A549 (cell line): ENCODE results near the gene DOCK1. TPM values are rescaled to one million over a fixed set of nuclear protein-coding genes. Genes with fewer than 3 reads are reported as not detected.

ENCODE experiments used
- ATAC-seq, 2 experiments: fragments of 200-7000 bp in 1 of 2; fragments of >200 bp in 1 of 2; cut with Nextera tagmentation in 1 of 2; cut with Tn5 transposase in 1 of 2; 3 replicates each; pipeline versions ENCODE4 v1.8.0 to v1.9.1; 2018 to 2020; ENCODE audit warnings: mild to moderate bottlenecking in 1 of 2, moderate library complexity in 1 of 2
- CTCF ChIA-PET: fragments of 300-600 bp; sonication (Branson Sonifier 250); formaldehyde crosslinking; extraction: SDS; loops from one replicate; lab custom pipeline; 2021; ENCODE audit warnings: antibody characterized with exemption, inconsistent platforms; lab: Yijun Ruan, JAX
- POLR2A ChIA-PET: fragments of 350-600 bp; formaldehyde crosslinking; extraction: SDS; loops from one replicate; lab custom pipeline; 2021; ENCODE audit warnings: antibody characterized with exemption, inconsistent platforms; lab: Yijun Ruan, JAX
- DNase-seq, 2 experiments: peaks; one replicate each; pipeline versions ENCODE4 v3.0.0 to v3.0.0-alpha.2; 2011 to 2016; ENCODE audit warnings: low read depth in 1 of 2, low spot score in 1 of 2
- FAIRE-seq: peaks from 2 replicates; lab custom pipeline; 2011; peaks lifted over from hg19 to GRCh38; lab: Jason Lieb, UNC
- H3K27ac ChIP-seq, 2 experiments: fragments of >200 bp; sonication (Bioruptor Twin); formaldehyde crosslinking; 3 replicates each; pipeline ENCODE4 v1.5.1; 2016 to 2017
- H3K4me1 ChIP-seq: fragments of >200 bp; sonication (Bioruptor Twin); formaldehyde crosslinking; 3 replicates; pipeline ENCODE4 v1.6.1; 2016
- H3K4me2 ChIP-seq: fragments of >200 bp; sonication (Bioruptor Twin); formaldehyde crosslinking; 3 replicates; pipeline ENCODE4 v1.6.1; 2016
- H3K4me3 ChIP-seq: fragments of >200 bp; sonication (Bioruptor Twin); formaldehyde crosslinking; 3 replicates; pipeline ENCODE4 v1.5.1; 2016
- H3K9me3 ChIP-seq: fragments of >200 bp; sonication (Bioruptor Twin); formaldehyde crosslinking; 3 replicates; pipeline ENCODE4 v1.6.1; 2016
- CBX8 ChIP-seq: fragments of 200-600 bp; sonication (generic); IDR thresholded peaks from 2 replicates; pipeline ENCODE4 v1.6.1; 2016
- EHMT2 ChIP-seq: fragments of 200-600 bp; sonication (generic); IDR thresholded peaks from 2 replicates; pipeline ENCODE4 v1.6.1; 2016; ENCODE audit warnings: antibody characterized with exemption, low read depth, mild to moderate bottlenecking, moderate library complexity
- EP300 ChIP-seq, 2 experiments: fragments of >200 bp; sonication (Bioruptor Twin); formaldehyde crosslinking; IDR thresholded peaks; 2 replicates in 1 of 2; 3 replicates in 1 of 2; pipeline ENCODE4 v1.6.1; 2016 to 2017
- ESRRA ChIP-seq: fragments of 150-350 bp; IDR thresholded peaks from 2 replicates; pipeline ENCODE4 v1.6.1; 2014; ENCODE audit warnings: mild to moderate bottlenecking, low read length, borderline replicate concordance
- FOSB ChIP-seq: fragments of 250-450 bp; sonication (Bioruptor Pico); IDR thresholded peaks from 2 replicates; pipeline ENCODE4 v1.5.0; 2020; ENCODE audit warnings: mild to moderate bottlenecking, moderate library complexity
- FOSL2 ChIP-seq, 2 experiments: fragments of 450-650 bp in 1 of 2; fragments of >200 bp in 1 of 2; sonication (Bioruptor Twin) in 1 of 2; formaldehyde crosslinking; IDR thresholded peaks; 2 replicates each; pipeline versions ENCODE4 v1.5.0 to v1.6.1; 2016 to 2020; ENCODE audit warnings: mild to moderate bottlenecking in 1 of 2, moderate library complexity in 1 of 2
- GATA3 ChIP-seq: IDR thresholded peaks from 2 replicates; pipeline ENCODE4 v1.6.1; 2012; ENCODE audit warnings: borderline replicate concordance
- HEYL ChIP-seq: fragments of 250-450 bp; sonication (Bioruptor Pico); IDR thresholded peaks from 2 replicates; pipeline ENCODE4 v1.8.0; 2021; ENCODE audit warnings: mild to moderate bottlenecking, moderate library complexity
- NPAS2 ChIP-seq: fragments of 250-450 bp; sonication (Bioruptor Pico); IDR thresholded peaks from 2 replicates; pipeline ENCODE4 v1.8.0; 2022; ENCODE audit warnings: mild to moderate bottlenecking, moderate library complexity, borderline replicate concordance
- PHF8 ChIP-seq: fragments of 200-600 bp; sonication (generic); IDR thresholded peaks from 2 replicates; pipeline ENCODE4 v1.6.1; 2016; ENCODE audit warnings: low read depth, mild to moderate bottlenecking, antibody characterized with exemption, moderate library complexity, borderline replicate concordance
- POLR2A ChIP-seq: IDR thresholded peaks from 2 replicates; pipeline ENCODE4 v1.6.1; 2012; ENCODE audit warnings: mild to moderate bottlenecking, low read length
- RAD21 ChIP-seq, 2 experiments: fragments of >200 bp in 1 of 2; sonication (Bioruptor Twin) in 1 of 2; formaldehyde crosslinking in 1 of 2; IDR thresholded peaks in 1 of 2; conservative IDR thresholded peaks in 1 of 2; 2 replicates in 1 of 2; 3 replicates in 1 of 2; pipeline ENCODE4 v1.6.1; 2012 to 2018; ENCODE audit warnings: inconsistent platforms in 1 of 2
- RCOR1 ChIP-seq: fragments of 150-350 bp; IDR thresholded peaks from 2 replicates; pipeline ENCODE4 v1.6.1; 2014; ENCODE audit warnings: antibody characterized with exemption, low read length, low read depth
- RNF2 ChIP-seq: fragments of 200-600 bp; sonication (generic); IDR thresholded peaks from 2 replicates; pipeline ENCODE4 v1.6.1; 2016; ENCODE audit warnings: low read depth, mild to moderate bottlenecking, antibody characterized with exemption, moderate library complexity, borderline replicate concordance
- ZC3H11A ChIP-seq: fragments of 450-650 bp; IDR thresholded peaks from 2 replicates; pipeline ENCODE4 v1.6.1; 2014; ENCODE audit warnings: antibody characterized with exemption, mild to moderate bottlenecking
- ZFP36 ChIP-seq: fragments of 450-650 bp; IDR thresholded peaks from 2 replicates; pipeline ENCODE4 v1.6.1; 2014; ENCODE audit warnings: borderline replicate concordance; ENCODE audit not compliant: partially characterized antibody
- ZSCAN20 ChIP-seq: fragments of 250-450 bp; sonication (Bioruptor Pico); IDR thresholded peaks from 2 replicates; pipeline ENCODE4 v1.8.0; 2022; ENCODE audit warnings: mild to moderate bottlenecking, moderate library complexity
- WGBS: methylation state at CpG from one replicate; pipeline ENCODE4 v1.1.6; 2017; ENCODE audit errors: missing lambda C conversion rate; 5-methylcytosine and 5-hydroxymethylcytosine counted together
- polyA plus RNA-seq, 4 experiments: library from polyadenylated mRNA; depleted of rRNA in 3 of 4; stranded (reverse); fragments of >200 nt; fragmentation: RNase III in 1 of 4; extraction: RNeasy Plus Mini Kit Qiagen cat#74134 plus additional on column Dnase treatment in 1 of 4; gene quantifications; 2 replicates in 3 of 4; 3 replicates in 1 of 4; pipeline ENCODE4 v1.2.3, GENCODE V29; 2011 to 2017
- TF ChIP-seq, protein P1 (sequence below): fragments of 250-450 bp; sonication (Bioruptor Pico); IDR thresholded peaks from 2 replicates; pipeline ENCODE4 v1.5.0; 2020; ENCODE audit warnings: low read depth, mild to moderate bottlenecking, moderate library complexity
- TF ChIP-seq, protein P2 (sequence below): fragments of 450-650 bp; IDR thresholded peaks from 2 replicates; pipeline ENCODE4 v1.6.1; 2014; ENCODE audit warnings: antibody characterized with exemption
- TF ChIP-seq, protein P3 (sequence below): fragments of >200 bp; sonication (Bioruptor Twin); formaldehyde crosslinking; IDR thresholded peaks from 2 replicates; pipeline ENCODE4 v1.6.1; 2016
- TF ChIP-seq, protein P4 (sequence below): IDR thresholded peaks from 2 replicates; pipeline ENCODE4 v1.6.1; 2012

Gene DOCK1
- polyA plus RNA-seq, 2 of the 4 experiments (the other 2 are of a cell fraction) = 22.6 to 28.2 TPM

DNA sequence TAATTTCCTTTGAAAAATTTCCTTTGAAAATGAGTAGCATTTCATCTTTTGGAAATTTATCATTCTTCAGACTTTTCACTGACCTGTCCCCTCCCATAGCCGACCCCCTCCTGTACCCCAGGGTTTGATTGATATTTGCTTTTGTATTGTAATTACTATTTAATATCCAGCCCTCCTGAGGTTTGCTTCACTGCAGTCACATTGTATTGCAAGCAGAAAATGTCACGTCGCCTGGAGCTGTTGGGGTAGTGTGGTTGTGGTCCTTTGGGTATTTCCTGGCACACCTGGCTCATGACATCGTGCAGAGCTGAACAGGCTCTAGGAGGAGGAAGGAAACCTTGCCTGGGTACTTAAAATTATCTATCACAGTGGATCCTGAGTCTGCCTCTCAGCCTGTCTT is 175.1 kb downstream of the DOCK1 start:
- FAIRE-seq = no peak
- no peaks in the 10 kb centered on the region for H3K9me3 ChIP-seq
- CTCF ChIA-PET = no interaction called here
- TF ChIP-seq ZSCAN20 (CRISPR knock-in tag) (no peak), PHF8 (no peak), ZC3H11A (no peak), GATA3 (no peak), FOSL2 (IDR thresholded peaks at IDR 0.05) (no peak), FOSL2 (CRISPR knock-in tag; IDR thresholded peaks at IDR 0.05) (no peak), ESRRA (no peak), EHMT2 (no peak), POLR2A (no peak), RAD21 (conservative IDR thresholded peaks at IDR 0.05 in 1 of 2, IDR thresholded peaks at IDR 0.05 in 1 of 2) (no peak)
- TF ChIP-seq, protein P1, sequence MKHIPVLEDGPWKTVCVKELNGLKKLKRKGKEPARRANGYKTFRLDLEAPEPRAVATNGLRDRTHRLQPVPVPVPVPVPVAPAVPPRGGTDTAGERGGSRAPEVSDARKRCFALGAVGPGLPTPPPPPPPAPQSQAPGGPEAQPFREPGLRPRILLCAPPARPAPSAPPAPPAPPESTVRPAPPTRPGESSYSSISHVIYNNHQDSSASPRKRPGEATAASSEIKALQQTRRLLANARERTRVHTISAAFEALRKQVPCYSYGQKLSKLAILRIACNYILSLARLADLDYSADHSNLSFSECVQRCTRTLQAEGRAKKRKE = no peak
- TF ChIP-seq, all 56 proteins: peak for 0
- H3K4me3 ChIP-seq = no peak overlapping the region
- WGBS = 91% methylated on average over 4 of the region's 4 CpGs
- no peak for ATAC-seq
- no peak overlapping the region for H3K4me2 ChIP-seq
- no peaks in the 10 kb centered on the region for H3K4me1 ChIP-seq
- POLR2A ChIA-PET = no interaction called here
- H3K27ac ChIP-seq = no peak overlapping the region
- no peak for DNase-seq

DNA sequence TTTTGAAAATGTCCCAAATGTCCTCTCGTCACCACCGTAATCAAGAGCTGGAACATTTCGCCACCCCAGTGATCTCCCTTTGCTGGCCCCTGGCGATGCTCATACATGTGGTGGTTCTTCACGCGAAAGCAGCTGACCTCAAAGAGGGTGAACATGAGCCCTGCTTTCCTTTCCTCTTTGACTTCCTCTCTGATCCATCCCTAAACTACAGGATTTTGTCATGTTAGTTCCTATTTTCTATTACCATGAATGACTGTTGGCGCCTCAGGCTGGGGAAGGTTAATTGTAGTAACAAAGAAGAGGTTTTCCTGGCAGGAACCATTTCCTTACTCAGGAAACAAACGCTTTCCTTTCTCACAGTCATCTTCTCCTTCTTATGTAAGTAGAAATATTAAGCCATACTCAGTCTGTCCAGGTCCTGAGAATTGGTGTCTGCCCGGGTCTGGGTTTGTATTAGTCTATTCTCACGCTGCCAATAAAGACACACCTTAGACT is 176.7 kb downstream of the DOCK1 start:
- DNase-seq = no peak
- POLR2A ChIA-PET = no interaction called here

DNA sequence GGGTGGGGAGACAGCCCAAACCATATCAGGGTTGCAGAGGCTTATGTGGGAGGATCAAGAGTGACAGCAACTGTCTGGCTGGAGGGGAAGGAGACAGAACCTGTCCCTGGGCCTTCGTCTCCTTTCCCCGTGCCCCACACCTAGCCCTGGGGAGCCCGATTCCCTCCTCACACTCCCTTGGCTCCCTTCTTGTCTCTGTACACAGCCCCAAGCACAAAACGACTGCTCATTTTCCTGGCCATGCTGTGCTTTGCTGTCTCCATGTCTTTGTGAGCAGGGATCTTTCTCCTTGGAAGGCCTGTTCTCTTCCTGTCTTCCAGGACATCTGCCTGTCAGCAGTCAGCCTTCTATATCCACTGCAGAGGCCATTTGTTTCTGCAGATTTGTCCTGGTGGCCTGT is 177.4 kb downstream of the DOCK1 start:
- WGBS = 86% methylated on average over 4 of the region's 4 CpGs
- Histone ChIP-seq H3K27ac (no peak overlapping the region), H3K4me1 (no peaks in the 10 kb centered on the region)
- POLR2A ChIA-PET = no interaction called here
- ATAC-seq (no peak), DNase-seq (no peak)
- no peak for TF ChIP-seq RCOR1
- TF ChIP-seq ZFP36 = no peak
- TF ChIP-seq CBX8 = no peak
- TF ChIP-seq, protein P2, sequence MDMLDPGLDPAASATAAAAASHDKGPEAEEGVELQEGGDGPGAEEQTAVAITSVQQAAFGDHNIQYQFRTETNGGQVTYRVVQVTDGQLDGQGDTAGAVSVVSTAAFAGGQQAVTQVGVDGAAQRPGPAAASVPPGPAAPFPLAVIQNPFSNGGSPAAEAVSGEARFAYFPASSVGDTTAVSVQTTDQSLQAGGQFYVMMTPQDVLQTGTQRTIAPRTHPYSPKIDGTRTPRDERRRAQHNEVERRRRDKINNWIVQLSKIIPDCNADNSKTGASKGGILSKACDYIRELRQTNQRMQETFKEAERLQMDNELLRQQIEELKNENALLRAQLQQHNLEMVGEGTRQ = no peak
- no peak for TF ChIP-seq PHF8
- TF ChIP-seq EHMT2 = no peak
- TF ChIP-seq HEYL (CRISPR knock-in tag) = no peak
- no peak for TF ChIP-seq FOSB (CRISPR knock-in tag)
- TF ChIP-seq EP300 (IDR thresholded peaks at IDR 0.05) = no peak
- no peak for TF ChIP-seq RNF2
- TF ChIP-seq, protein P3, sequence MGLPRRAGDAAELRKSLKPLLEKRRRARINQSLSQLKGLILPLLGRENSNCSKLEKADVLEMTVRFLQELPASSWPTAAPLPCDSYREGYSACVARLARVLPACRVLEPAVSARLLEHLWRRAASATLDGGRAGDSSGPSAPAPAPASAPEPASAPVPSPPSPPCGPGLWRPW = no peak
- TF ChIP-seq ESRRA = no peak
- TF ChIP-seq, protein P4, sequence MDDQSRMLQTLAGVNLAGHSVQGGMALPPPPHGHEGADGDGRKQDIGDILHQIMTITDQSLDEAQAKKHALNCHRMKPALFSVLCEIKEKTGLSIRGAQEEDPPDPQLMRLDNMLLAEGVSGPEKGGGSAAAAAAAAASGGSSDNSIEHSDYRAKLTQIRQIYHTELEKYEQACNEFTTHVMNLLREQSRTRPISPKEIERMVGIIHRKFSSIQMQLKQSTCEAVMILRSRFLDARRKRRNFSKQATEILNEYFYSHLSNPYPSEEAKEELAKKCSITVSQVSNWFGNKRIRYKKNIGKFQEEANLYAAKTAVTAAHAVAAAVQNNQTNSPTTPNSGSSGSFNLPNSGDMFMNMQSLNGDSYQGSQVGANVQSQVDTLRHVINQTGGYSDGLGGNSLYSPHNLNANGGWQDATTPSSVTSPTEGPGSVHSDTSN = no peak
- no peak for TF ChIP-seq NPAS2
- TF ChIP-seq, all 56 proteins: peak for 0
- H3K9me3 ChIP-seq = no peaks in the 10 kb centered on the region
- no peak overlapping the region for H3K4me3 ChIP-seq
- no peak overlapping the region for H3K4me2 ChIP-seq
- CTCF ChIA-PET = no interaction called here
- no peak for FAIRE-seq

More for the DNA sequence above, 176.7 kb downstream of the DOCK1 start:
- Histone ChIP-seq H3K27ac (no peak overlapping the region), H3K4me1 (no peaks in the 10 kb centered on the region), H3K4me3 (no peak overlapping the region), H3K4me2 (no peak overlapping the region), H3K9me3 (no peaks in the 10 kb centered on the region)
- ATAC-seq = no peak
- 97% methylated on average over 10 of the region's 10 CpGs for WGBS
- CTCF ChIA-PET = interaction anchor here (0.9 kb wide), 1 partner anchor 628 kb away, joined by 3 read pairs; no protein-coding TSS in a partner anchor
- no peak for FAIRE-seq
- TF ChIP-seq, protein P2 = no peak
